BE2C (cell line): ENCODE results near the gene CTRB2.

Experiments
- DNase-seq: peaks from one replicate; pipeline ENCODE4 v3.0.0-alpha.2; 2020
- H3K27me3 ChIP-seq: fragments of 250-450 bp; sonication (Bioruptor Pico); 2 replicates; pipeline ENCODE4 v1.5.1; 2020; ENCODE audit warnings: mild to moderate bottlenecking
- H3K36me3 ChIP-seq: fragments of 250-450 bp; sonication (Bioruptor Pico); 2 replicates; pipeline ENCODE4 v1.5.1; 2020; ENCODE audit warnings: mild to moderate bottlenecking
- H3K4me1 ChIP-seq: fragments of 250-450 bp; sonication (Bioruptor Pico); 2 replicates; pipeline ENCODE4 v1.5.1; 2020
- H3K4me3 ChIP-seq: 2 replicates; pipeline ENCODE4 v1.5.1; 2011; ENCODE audit warnings: low read depth, low read length
- H3K9me3 ChIP-seq: fragments of 250-450 bp; sonication (Bioruptor Pico); 2 replicates; pipeline ENCODE4 v1.5.1; 2020
- TF ChIP-seq, protein P1 (sequence below): IDR thresholded peaks from 2 replicates; pipeline ENCODE4 v1.5.1; 2012; ENCODE audit warnings: mild to moderate bottlenecking, low read depth, low read length

Gene CTRB2

DNA sequence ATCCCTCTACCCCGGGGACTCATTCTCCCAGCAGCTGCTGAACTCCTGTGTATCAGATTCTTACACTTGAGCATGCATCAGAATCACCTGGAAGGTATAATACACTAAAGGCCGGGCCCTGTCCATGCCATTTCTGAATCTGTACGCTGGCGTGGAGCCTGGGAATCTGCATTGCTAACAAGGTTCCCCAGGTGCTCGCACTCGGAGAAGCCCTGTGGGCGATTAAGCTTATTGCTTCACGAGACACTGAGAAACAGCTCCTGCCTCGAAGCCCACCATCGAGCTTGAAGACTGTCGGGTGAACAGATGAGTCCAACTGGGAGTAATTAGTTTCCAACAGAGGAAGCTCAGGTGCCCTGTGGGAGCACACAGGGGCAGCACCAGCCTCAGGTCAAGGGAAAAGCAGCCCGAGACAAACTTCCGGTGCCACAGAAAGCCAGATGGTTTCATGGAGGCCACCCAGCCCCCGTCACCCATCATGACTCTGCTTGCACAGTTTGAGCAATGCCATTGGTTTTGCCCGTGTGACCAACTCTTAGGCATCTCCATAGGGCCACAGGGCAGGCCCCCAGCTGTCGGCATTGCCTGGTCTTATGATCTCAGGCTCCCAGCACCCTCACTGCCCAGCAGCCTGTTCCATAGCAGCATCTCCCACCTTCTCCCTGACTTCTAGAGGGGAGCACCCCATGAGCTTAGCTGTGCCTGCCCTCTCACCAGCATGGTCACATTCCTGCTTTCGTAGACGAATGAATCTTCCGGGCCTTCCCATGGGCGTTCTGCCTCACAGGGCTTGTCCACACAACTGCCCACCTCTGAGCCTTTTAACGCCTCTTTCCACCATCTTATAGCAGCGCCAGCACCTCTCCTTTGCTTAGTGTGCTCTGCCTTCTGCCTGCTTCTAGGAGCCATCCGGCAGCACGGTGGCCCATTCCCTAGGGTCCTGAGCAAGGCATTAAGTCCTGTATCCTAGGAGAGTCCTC lies 10.9 kb downstream of the CTRB2 start:
- Histone ChIP-seq H3K9me3 (no peaks in the 10 kb centered on the region), H3K4me3 (no peak overlapping the region), H3K4me1 (no peaks in the 10 kb centered on the region), H3K27me3 (no peaks in the 10 kb centered on the region), H3K36me3 (no peaks in the 10 kb centered on the region)
- no peak for DNase-seq
- TF ChIP-seq, protein P1, sequence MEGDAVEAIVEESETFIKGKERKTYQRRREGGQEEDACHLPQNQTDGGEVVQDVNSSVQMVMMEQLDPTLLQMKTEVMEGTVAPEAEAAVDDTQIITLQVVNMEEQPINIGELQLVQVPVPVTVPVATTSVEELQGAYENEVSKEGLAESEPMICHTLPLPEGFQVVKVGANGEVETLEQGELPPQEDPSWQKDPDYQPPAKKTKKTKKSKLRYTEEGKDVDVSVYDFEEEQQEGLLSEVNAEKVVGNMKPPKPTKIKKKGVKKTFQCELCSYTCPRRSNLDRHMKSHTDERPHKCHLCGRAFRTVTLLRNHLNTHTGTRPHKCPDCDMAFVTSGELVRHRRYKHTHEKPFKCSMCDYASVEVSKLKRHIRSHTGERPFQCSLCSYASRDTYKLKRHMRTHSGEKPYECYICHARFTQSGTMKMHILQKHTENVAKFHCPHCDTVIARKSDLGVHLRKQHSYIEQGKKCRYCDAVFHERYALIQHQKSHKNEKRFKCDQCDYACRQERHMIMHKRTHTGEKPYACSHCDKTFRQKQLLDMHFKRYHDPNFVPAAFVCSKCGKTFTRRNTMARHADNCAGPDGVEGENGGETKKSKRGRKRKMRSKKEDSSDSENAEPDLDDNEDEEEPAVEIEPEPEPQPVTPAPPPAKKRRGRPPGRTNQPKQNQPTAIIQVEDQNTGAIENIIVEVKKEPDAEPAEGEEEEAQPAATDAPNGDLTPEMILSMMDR: no peak

DNA sequence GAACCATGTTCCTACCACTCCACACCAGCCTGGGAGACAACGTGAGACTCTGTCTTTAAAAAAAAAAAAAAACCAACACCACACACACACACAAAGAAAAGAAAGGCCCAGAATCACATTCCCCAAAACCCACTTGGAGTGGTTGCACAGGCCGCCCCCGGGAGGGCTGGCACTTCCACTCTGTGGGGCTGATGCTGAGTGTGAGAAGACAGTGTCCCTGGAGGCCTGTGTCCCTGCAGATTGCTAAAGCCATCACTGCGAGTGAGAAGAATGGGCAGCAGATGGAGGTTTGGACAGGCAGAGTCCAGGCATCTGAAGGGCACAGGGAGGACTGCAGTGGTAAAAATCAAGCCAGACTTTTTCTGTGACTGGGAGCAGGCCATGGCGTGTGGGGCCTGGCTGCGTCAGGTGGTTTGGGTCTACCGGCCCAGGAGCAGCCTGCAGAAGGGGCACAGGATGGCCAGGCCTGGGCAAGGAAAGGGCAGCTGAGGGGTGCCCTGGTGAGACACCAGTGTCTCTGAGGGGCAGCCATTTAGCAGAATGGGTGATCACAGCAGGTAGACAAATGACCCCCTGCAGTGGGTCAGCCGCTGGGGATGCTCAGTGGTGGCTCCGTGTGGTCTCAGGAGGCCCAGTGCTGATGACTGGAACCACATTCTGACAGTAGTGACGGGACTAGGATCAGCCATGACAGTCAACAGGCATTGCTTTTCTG lies 13.1 kb downstream of the CTRB2 start:
- H3K9me3 ChIP-seq: no peaks in the 10 kb centered on the region
- no peaks in the 10 kb centered on the region for H3K36me3 ChIP-seq
- H3K4me1 ChIP-seq: no peaks in the 10 kb centered on the region
- no peaks in the 10 kb centered on the region for H3K27me3 ChIP-seq
- no peak overlapping the region for H3K4me3 ChIP-seq
- DNase-seq: no peak
- TF ChIP-seq, protein P1: no peak

DNA sequence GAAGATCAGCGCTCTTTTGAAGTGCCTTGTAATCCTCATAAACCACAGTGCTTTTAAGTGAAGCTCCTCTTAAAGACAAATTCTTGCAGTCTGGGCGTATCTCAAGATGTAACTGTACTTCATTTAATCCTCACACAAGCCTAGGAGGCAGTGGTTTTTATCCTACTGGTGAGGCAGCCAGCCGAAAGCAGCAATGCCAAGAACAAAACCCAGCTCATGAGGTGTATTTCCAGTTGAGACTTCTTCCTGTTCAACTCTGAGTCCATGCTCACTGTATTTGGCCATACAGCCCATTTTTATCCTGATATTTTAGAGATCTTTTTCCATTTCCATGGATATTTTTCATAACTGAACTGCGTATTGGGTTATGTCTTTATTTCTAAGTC lies 13.7 kb downstream of the CTRB2 start:
- Histone ChIP-seq H3K36me3 (no peaks in the 10 kb centered on the region), H3K27me3 (no peaks in the 10 kb centered on the region), H3K4me3 (no peak overlapping the region), H3K9me3 (no peaks in the 10 kb centered on the region), H3K4me1 (no peaks in the 10 kb centered on the region)
- no peak for DNase-seq
- TF ChIP-seq, protein P1: no peak

DNA sequence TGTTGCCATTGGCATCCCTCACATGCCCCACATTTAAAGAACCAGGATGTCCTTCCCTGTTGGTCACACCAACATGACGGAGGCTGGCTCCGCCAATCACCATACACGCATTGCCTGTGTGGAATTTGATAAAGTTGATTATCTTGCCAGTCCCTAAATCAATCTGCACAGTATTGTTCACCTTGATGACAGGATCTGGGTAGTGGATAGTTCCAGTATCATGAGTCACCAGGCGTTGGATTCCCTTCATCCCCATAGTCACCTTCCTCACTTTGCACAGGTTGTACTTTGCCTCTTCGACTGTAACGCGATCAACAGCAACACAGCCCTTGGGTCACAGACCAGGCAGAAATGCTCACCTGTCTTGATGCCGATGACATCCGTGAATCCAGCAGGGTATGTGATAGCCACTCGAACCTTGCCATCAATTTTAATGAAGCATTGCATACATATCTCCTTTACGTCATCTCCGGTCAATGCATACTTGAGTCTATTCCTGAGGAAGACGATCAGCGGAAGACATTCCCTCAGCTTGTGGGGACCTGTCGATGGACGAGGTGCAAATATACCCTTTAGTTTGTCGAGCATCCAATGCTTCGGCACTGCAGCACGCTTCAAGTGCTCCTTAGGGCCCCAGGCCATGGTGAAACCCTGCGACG lies 14.2 kb downstream of the CTRB2 start:
- no peaks in the 10 kb centered on the region for H3K4me1 ChIP-seq
- DNase-seq: no peak
- H3K9me3 ChIP-seq: no peaks in the 10 kb centered on the region
- no peaks in the 10 kb centered on the region for H3K27me3 ChIP-seq
- H3K4me3 ChIP-seq: no peak overlapping the region
- H3K36me3 ChIP-seq: no peaks in the 10 kb centered on the region
- TF ChIP-seq, protein P1: no peak

DNA sequence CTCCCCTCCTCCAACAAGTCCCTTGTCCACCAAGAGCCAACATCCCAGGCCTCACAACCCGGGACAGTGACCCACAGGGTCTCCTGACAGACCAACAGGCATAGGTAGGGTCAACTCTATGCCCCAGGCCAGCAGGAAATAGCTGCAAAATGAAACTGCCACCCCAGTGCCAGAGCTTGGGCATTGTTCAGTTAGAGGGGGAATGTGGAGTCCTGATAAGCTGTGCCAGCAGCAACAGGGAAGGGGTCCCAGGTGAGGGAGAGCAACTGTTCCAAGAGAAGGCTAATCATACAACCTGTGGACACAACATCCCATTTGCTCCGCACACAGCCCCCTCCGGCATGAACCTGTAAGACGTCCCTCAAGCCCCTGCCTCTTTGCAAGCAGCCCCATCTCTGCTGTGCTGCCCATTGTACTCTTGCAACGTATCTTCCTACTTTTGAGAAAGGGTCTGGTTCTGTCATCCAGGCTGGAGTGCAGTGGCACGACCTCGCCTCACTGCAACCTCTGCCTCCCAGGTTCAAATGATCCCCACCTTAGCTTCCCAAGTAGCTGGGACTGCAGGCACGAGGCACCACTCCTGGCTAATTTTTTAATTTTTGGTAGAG lies 17.2 kb downstream of the CTRB2 start:
- TF ChIP-seq, protein P1: no peak
- H3K4me1 ChIP-seq: no peaks in the 10 kb centered on the region
- H3K9me3 ChIP-seq: no peaks in the 10 kb centered on the region
- no peaks in the 10 kb centered on the region for H3K27me3 ChIP-seq
- DNase-seq: no peak
- H3K4me3 ChIP-seq: no peak overlapping the region
- no peaks in the 10 kb centered on the region for H3K36me3 ChIP-seq
